Measurements from ENCODE around the gene TSPAN12.
"Not testable (repeated sequence)": the region's sequence is repeated elsewhere in the genome, so short reads cannot be mapped to it uniquely, and the experiment has no call there.

The TSPAN12 gene

DNA sequence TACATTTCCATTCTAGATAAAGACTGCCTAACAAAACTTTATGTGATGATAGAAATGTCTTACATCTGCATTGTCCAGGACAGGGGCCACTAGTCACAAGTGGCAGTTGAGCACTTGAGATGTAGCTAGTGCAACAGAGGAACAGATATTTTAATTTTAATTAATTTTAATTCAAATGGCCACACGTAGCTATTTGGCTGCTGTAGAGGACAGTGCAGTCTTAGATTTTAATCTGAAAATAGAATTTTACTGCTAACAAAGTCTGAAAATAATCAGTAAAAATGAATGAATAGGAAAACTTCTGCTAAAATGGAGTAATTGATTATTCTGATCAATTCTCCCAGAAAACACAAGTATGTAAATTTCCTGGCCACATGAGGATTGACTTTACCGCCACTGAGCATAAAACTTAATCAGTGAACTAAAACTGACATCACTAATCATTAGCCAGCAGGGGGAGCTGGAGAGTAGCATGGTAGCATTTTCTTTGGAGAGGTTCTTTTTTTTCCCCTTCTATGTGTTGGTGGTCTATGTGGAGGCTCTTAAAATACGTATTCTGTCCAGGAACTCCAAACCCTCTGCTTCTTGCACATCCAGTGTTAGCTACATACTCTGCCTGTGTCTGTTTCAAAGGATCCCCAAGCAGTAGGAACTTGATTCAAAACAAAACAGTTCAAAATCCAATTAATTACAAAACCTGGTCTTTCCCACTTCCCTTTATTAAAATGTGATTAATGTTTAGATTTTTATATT is 52.1 kb downstream of the TSPAN12 start:
- DNase-seq (ENCODE audit: low read depth in 3 of 3), result peak in 2 of 3 experiments; percentile 4 to 23

GRCh38 chr7:120802751-120803150 is 55.2 kb downstream of the TSPAN12 start:
- no peak for DNase-seq (ENCODE audit: low read depth in 3 of 3)

DNA sequence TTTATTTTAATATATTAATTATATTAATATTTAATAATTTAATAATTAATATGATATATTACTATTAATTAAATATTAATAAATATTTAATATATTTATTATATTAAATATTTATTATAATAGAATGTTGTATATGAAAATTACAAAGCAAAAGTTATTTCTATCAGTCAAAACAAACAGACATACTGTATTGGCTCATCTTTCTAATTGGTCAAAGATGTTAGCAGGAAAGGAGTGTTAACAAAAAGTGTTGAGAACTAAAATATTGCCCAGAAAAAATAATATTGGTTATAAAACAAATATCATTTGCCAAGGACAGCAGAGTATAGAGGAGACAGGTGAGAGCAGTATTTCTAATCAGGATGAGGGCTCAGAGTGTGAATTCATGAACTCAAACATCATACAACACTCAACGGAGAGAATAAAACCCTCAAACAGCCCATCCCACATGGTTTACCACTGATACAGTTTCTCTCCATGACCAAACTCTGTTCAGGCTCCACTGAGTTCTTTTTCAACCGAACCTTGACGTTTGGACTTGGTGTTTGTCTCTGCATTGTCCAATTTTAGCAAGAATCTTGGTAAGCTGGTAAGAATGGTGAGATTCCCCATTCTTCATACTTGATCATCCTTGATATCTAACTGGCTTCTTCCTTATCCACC is 58.0 kb downstream of the TSPAN12 start:
- DNase-seq (ENCODE audit: low read depth in 3 of 3), result no peak

DNA sequence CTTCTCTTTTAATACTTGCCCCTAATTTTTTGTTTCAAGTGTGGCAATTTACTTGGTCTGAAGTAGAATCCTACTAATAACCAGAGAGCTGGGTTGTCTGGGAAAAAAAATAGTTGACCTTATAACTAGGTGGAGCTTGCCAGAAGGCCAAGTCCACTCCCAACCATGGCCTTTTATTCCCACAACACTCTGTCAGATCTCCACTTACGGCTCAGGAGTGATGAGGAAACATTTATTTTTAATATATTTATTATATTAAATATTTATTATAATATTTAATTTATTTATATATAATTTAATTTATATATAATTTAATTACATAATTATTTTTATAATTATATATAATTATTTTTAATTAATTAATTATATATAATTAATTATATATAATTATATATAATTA is 58.8 kb downstream of the TSPAN12 start:
- no peak for DNase-seq (ENCODE audit: low read depth in 3 of 3)

DNA sequence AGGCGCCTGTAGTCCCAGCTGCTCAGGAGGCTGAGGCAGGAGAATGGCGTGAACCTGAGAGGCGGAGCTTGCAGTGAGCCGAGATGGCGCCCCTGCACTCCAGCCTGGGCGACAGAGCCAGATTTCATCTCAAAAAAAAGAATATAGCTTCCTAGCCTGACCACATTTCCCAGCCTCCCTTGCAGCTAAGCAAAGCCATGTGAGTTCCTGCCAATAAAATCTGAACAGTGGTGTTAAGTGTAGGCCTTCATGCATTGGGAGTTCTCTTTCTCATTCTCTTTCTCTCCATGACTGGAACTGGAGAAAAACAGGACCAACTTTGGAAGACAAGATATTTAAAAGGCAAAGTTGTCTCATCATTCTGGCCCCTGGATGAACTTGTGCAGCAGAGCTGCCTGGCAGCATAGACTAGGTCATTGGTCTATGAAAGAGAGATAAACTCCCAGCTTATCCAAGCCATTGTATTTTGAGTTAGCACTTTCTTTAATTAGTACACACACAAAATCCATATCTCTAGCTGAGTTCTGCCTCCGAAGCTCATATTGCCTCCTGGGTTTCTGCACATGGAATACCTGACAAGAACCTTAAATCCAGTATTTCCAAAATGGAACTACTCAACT is 60.8 kb downstream of the TSPAN12 start:
- DNase-seq (ENCODE audit: low read depth in 3 of 3), result no peak

- no peak for DNase-seq (ENCODE audit: low read depth in 3 of 3)
Measured at GRCh38 chr7:120794106-120794729, 63.7 kb downstream of the TSPAN12 start.

GRCh38 chr7:120793213-120793936 is 64.6 kb downstream of the TSPAN12 start:
- no peak for DNase-seq (ENCODE audit: low read depth in 3 of 3)

DNA sequence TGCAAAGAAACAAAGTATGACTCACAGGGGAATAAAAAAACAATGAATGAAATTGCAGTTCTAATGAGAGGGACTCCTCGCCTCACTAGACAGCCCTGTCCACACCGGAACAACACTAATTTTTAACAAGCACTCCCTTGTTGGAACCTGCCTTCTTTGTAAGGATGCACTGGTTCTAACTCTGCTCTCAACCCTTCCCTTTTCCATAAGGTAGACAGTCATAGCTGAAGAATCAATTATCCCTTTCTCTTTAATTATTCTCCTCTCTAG is 65.1 kb downstream of the TSPAN12 start:
- DNase-seq (ENCODE audit: low read depth in 3 of 3), result no peak

- DNase-seq (ENCODE audit: low read depth in 3 of 3), result peak; percentile 23 to 34 (median 29)
Measured at GRCh38 chr7:120792091-120792860, 65.7 kb downstream of the TSPAN12 start.

DNA sequence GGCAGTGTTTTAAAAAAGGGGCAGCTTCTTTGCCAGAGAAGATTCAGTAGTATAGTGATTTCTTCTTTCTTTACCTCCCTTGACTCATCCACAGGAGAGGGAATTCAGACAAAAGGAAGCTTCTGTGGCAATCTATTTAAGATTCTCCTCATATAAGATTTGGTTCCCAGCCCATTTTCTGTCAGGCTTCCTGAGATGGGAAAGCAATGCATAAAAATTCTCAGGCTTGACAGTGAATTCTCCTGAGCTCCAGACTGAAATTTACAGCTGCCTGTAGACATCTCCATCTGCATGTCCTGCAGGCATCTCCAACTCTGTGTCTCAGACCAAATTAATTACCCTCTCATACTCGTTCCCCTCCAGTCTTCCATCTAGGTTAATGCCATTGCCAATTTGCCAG is 72.8 kb downstream of the TSPAN12 start:
- DNase-seq (ENCODE audit: low read depth in 3 of 3), result no peak

- DNase-seq (ENCODE audit: low read depth in 3 of 3), result no peak
Measured at GRCh38 chr7:120783721-120784120, 74.2 kb downstream of the TSPAN12 start.

DNA sequence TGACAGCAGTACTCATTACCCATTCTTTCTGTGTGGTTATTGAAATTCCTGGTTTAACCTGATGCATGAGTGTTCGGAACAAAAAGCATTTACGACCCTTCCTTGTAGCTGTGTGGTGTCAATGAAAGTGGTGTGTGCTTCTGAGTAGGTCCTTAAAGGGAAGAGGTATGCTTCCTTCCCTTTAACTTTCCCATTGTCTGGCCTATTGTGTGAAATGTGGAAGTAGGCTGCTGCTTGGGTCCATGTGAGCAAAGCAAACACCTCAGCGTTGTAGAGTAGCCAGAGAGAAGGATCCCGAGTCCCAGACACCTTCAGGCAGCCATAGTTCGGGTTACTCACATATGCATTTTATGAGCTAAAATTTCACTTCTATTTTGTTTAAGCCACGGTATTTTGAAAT is 74.7 kb downstream of the TSPAN12 start:
- no peak for DNase-seq (ENCODE audit: low read depth in 3 of 3)

DNA sequence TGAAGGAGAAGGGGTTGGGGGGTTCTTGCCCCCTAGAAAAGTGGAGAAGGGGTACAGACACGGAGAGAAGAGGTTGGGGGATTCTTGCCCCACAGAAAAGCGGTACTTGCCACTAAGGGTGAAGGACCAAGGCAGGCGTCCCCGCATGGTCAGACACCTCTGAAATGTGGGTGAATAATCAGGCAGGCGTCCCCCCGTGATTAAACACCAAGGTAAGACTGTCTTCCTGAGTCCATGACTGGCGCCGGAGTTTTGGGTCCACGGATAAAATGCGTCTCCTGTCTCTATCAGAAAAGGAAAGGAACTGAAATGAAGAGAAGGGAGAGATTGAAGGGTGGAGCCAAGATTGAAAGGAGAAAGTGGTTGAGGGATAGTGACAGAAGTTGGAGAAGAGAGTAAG is 76.0 kb downstream of the TSPAN12 start:
- DNase-seq (ENCODE audit: low read depth in 3 of 3), result not testable (repeated sequence)

DNA sequence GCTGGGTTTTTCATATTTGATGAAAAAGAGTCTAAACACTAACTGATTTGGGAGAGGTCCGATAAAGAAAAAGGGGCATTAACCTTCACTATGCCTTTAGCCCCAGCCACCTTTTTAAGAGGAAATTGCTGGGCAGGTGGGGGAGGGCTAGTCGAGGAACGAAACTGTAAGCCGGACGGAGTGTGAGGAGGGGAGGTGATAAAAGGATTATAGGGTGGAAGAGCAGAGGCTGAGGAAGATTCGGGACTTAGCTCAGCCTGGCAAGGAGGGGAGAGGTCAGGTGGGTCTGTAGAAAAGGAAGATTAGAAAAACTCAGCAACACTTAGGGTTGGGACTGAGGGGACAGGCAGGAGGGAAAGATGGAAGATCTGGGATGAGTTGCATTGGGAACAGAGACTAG is 77.0 kb downstream of the TSPAN12 start:
- no peak for DNase-seq (ENCODE audit: low read depth in 3 of 3)

DNA sequence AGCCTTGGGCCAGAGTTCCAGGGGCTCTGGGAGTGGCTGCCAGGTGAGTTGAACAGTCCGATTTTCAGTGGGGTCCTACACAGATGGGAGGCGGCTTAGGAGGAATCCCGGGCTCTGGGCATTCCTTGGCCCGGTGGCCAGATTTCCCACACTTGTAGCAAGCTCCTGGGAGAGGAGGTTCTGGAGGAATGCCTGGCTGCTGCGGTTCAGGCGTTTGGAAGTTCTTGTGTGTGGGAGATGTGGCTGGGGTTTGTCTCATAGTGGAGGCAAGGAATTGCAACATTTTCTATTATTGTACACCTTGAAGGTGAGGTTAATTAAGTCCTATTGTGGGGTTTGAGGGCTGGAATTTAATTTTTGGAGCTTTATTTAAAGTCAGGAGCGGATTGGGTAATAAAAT is 77.5 kb downstream of the TSPAN12 start:
- not testable (repeated sequence) for DNase-seq (ENCODE audit: low read depth in 3 of 3)

- DNase-seq (ENCODE audit: low read depth in 3 of 3), result not testable (repeated sequence)
Measured at GRCh38 chr7:120779078-120779477, 78.9 kb downstream of the TSPAN12 start.

- DNase-seq (ENCODE audit: low read depth in 3 of 3), result no peak
Measured at GRCh38 chr7:120775755-120776154, 82.2 kb downstream of the TSPAN12 start.

GRCh38 chr7:120774481-120774880 is 83.5 kb downstream of the TSPAN12 start:
- DNase-seq (ENCODE audit: low read depth in 3 of 3), result no peak

DNA sequence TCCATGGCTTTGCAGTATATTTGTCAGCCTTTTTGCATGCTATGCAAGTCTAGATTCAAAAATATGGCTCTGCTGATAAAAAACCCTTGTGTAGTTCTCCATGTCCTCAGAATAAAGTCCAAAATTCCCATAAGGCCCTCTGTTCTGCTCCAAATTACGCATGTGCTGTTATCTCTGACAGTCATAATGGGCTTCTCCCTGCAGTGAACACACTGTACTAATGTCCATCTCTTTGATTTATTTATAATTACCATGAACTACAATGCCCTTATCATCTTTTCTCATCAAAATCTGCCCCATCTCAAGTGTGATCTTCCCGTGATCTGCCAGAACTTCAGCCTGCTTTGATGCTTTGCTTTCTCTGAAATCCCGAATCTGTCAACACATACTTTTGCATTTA is 87.7 kb downstream of the TSPAN12 start:
- no peak for DNase-seq (ENCODE audit: low read depth in 3 of 3)

GRCh38 chr7:120760851-120761250 is 97.1 kb downstream of the TSPAN12 start:
- no peak for DNase-seq (ENCODE audit: low read depth in 3 of 3)

DNA sequence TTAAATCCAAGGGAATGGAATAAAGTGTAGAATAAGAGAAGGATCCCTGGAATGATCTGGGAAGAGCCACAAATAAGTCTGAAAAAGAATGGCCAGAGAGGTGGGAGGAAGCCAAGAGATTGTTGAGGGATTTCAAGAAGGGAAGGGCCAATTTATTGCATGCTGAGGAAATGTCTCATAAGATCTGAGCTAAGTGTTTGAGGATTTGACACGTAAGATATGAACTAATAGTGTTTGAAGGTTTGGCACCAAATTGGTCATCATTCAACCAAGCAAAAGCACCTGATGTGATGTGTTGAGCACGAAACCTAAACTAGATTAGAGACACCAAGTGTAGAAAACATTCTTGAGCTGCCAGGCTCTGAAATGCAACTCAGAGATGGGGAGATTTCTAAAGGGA is 97.9 kb downstream of the TSPAN12 start:
- DNase-seq (ENCODE audit: low read depth in 3 of 3), result no peak
